ENCODE results near the gene POMGNT2.
"Not testable (repeated sequence)": the region's sequence is repeated elsewhere in the genome, so short reads cannot be mapped to it uniquely, and the experiment has no call there.

The POMGNT2 gene

DNA sequence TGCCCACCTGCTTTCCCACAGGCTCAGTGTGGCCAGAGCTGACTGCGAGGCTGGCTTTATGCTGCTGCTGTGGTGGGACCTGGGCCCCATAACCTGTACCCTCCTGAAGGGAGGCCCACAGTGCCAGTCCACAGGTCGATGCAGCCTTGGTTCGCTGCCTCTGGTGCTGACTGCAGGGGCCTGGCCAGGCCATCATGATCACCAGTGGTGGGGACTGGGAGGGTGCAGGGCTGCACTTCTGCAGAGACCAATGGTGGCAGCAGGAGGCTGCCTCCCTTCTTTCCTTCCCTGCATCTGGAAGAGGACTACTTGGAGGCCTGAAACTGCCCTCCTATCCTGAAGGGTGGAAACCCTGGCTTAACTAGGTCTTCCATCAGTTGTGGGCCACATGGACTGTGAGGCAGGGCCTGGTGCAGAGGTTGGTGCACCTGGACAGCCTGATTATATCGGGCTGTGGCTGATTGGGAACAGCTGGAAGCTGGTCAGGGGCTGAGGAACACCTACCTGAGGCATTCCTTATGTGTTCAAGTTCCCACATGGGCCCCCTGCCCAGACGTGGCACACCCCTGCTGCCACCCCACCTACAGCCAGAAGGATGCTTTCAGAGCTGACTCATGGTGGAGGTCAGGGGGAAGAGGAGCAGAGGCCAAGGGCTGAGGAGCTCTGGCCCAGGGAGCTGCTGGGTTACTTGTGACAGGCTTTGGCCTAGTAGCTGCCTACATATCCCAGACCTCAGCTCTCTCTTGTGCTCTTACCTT is 29.8 kb downstream of the POMGNT2 start:
- DNase-seq (ENCODE audit: low read depth in 2 of 2), result no peak

DNA sequence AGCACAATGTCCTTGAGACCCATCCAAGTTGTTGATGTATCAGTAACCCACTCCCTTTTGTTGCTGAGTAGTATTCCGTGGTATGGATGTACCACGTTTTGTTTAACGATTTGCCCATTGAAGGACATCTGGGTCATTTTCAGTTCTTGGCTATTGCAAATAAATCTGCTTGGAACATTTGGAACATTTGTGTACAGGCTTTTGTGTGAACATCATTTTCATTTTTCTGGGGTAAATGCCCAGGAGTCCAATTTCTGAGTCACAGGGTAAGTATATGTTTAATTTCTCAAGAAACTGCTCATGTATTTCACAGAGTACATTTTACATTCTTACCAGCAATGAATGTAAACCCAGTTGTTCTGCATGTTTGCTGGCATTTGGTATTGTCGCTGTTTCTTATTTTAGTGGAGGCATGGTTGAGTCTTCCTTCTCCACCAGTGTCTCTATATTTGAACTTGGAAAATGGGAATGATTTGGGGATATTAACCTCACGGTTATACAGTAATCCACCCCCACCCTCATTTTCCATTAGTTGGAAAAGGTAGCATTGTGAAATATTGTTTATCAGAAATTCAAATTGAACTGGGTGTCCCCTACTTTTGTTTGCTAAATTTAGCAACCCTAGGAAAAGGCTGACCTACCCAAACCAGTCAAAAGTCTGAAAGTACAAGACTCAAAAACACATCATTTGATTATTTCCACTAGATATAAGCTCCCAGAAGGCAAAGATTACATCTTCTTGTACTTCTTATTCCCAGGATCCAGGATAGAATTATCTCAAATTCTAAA is 30.8 kb downstream of the POMGNT2 start:
- no peak for DNase-seq (ENCODE audit: low read depth in 2 of 2)

DNA sequence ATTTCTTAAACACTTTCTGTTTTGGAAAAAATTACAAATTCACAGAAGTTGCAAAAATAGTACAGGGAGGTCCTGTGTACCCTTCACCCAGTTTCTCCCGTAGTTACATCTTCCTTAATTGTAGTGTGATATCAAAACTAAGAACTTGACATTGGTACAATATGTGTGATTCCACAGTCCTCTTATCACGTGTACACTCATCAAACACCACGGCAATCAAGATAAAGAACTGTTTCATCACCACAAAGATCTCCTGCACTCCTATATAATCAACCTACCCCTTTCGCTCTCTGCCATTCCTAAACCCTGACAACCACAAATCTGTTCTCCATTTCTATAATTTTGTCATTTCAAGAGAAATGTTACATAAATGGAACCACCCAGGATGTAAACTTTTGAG is 31.4 kb downstream of the POMGNT2 start:
- DNase-seq (ENCODE audit: low read depth in 2 of 2), result no peak

DNA sequence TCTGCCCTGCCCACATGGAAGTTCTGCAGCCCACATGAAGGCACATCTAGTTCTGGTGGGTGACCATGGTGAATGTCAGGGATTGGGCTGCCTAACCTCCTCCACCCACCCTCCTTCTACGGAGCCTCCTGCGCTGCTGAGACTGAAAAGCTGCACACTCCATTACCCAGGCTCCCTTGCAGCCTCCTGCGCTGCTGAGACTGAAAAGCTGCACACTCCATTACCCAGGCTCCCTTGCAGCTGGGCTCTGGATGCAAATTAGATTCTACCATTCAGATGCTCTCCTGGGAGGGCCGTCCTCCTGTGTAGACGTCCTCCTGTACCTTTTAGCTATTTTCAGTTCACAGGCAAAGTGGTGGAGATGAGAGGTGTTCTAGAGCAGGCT is 32.1 kb downstream of the POMGNT2 start:
- no peak for DNase-seq (ENCODE audit: low read depth in 2 of 2)

DNA sequence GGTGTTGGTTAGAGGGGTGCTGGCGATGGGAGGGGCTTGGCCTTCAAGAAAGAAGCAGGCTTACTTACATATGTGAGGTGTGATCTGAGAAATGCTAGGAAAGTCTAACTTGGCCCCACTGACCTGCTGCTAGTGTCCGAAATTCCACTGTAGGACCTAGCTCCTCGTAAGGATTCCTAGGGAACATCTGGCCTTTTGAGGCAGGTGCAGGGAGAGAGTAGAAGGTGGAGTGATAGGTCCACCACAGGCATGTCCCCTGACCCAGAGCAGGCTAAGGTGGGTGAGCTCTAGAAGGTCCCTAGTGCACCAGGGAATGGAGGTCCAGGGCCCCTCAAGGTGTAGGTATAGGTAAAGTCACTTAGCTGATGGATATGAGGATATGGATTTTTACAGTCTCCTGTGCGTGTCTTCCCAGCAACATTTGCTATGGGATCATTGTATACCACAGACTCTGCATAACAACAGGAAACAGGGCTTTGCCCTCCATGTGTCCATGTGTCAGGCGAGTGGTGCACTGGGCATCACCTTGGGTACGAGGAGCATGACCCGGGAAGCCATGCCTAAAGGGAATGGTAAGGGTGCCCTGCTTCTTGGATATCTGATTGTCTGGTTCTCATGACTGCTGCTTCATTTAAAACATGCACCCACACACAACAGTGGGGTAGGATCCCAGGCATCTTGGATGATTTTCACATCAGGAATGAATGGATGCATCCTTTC is 32.6 kb downstream of the POMGNT2 start:
- DNase-seq (ENCODE audit: low read depth in 2 of 2), result no peak

DNA sequence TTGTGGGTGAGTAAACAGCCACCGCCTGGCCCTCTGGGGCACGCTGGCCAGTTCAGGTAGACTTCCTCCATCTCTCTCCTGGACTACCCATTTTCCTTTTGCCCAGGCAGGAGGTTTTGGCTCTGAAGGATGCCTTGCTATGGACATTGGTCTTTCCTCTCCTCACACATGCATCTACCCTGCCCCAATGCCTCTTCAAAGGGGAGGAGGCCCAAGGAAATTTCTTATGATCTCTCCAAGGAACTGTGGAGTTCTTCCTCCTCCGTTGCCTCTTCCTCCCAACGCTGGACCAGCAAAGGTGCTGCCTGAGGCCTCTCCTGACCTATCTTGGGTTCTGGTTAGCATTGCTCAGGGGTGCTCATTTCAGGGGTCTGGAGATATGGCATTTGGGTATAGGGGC is 33.5 kb downstream of the POMGNT2 start:
- DNase-seq (ENCODE audit: low read depth in 2 of 2), result no peak

DNA sequence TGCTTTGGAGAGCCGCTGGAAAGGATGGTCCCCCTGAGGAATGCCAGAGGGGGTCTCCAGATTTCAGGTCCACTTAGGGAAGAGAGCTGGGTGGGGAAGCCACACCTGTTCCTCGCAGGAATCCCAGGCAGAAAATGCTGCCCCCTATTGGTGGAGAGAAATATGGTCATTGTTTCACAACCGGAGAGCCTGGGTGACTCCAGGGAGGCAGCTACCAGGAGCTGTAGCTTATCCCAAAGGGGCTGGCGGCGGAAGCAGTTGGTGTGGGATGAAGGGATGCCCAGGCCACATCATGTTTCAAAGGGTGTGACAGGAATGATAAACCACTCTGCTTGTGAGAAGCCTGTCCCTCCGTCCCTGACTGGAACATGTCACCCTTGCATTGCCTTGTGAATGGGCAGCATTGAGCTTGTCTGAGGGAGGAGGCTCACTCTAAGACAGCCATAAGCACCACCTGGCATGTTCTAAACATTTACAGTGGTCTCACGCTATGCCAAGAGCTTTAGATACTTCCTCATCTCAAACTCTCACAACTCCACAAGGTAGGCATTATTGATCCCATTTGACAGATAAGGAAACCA is 34.5 kb downstream of the POMGNT2 start:
- peak; percentile 9 to 12 for DNase-seq (ENCODE audit: low read depth in 2 of 2)

DNA sequence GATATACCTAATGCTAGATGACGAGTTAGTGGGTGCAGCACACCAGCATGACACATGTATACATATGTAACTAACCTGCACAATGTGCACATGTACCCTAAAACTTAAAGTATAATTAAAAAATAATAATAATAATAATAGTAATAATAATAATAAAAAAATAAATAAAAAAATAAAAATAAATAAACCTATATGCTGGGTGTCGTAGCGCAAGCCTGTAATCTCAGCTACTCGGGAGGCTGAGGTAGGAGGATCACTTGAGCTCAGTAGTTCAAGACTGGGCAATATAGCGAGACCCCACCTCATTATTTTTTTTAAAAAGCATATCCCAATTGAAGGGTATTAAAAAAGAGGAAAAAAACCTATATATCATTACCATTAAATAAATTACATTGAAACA is 35.2 kb downstream of the POMGNT2 start:
- not testable (repeated sequence) for DNase-seq (ENCODE audit: low read depth in 2 of 2)

DNA sequence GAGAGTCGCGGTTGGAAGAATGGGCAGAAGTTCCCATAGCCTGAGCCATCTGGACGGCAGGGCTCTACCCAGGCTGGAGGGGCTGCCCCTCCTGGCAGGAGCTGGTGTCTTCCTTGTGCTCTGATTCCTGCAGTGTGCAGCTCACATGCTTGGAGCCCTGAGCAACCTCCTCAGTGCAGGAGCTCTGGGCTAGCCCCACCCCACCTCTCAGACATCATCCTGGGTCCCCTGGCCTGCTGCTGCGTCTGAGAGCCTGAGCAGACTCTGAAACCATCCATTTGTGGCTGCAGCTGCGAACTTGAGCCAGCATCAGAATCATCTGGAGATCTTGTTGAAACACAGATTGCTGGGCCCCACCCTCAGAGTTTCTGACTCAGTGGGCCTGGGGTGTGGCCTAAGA is 42.8 kb downstream of the POMGNT2 start:
- DNase-seq (ENCODE audit: low read depth in 2 of 2), result no peak

DNA sequence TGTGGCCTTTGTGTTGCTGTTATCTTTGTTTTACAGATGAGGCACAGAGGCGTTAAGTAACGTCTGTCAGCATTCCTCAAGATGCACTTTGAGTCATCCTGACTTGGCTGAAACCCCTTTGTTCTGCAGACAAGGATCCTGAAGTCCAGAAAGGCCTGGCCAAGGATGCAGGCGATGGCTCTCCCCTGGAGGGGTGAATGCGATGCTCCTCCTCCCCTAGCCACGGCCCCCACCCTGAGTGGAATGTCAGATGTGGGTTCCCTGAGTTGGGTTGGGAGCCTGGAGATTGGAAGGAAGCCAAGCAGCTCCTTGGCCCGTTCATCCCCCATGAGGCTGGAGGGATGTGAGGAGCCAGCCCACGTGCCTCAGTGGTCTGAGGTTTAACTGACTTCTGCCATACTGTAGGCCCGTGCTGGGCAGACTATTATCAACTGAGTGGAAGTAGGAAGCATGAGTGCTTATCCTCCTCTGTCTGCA is 43.3 kb downstream of the POMGNT2 start:
- no peak for DNase-seq (ENCODE audit: low read depth in 2 of 2)

DNA sequence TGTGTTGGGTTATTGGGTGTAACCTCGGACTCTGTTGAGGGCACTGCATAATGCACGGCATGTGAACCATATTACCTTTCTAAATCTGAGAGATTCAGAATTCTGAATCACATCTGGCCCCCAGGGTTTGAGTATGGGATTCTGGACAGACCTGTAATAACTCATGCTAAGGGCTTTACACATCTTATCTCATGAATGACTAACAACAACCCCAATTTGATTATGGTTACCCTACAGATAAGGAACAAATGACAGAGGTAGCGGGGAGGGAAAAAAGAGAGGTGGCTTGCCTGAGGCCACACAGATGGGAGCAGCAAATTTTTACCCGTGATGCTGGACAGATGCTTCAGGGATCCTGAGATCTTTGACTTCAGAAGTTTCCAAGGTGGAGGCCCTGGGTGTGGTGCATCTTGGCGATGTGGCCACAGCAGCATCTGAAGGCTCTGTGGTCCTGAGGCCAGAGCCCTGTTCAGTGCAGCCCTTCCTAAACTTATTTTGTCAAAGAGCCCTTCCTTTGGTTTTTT is 43.8 kb downstream of the POMGNT2 start:
- no peak for DNase-seq (ENCODE audit: low read depth in 2 of 2)

DNA sequence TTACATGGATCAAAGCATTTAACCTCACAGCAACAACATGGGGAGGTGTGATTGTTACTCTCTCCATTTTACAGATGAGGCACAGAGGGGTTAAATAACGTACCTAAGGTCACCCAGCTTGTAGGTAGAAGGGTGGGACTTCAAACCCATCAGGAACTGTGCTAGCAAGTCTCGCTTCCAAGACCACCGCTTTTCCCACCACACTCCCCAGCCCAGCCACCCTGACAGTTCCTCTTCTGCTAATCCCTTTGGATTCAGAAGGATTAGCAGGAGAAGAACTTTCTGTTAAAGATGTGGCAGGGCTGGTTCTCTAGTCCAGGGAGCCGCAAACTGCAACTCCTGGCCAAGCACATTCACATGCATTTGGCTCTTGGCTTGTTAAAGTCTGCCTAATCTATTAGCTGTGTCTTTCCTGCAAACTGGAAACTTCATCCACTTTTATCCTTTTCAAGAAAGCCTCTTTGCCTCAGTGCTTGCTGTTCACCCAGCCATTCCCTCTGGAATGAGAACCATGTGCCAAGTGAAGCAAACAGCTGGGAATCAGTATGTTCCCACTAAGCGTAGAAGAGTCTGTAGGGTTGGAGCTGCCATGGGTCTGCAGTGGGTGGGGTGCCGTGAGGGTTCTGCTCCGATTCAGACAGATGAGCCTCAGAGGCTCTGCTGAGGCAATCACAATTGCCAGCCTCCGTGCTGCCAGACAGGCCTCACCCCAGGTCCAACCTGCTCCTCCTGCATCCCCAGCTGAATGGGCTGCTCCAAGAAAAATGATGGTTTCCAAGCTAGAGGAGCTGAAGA is 44.6 kb downstream of the POMGNT2 start:
- no peak for DNase-seq (ENCODE audit: low read depth in 2 of 2)

DNA sequence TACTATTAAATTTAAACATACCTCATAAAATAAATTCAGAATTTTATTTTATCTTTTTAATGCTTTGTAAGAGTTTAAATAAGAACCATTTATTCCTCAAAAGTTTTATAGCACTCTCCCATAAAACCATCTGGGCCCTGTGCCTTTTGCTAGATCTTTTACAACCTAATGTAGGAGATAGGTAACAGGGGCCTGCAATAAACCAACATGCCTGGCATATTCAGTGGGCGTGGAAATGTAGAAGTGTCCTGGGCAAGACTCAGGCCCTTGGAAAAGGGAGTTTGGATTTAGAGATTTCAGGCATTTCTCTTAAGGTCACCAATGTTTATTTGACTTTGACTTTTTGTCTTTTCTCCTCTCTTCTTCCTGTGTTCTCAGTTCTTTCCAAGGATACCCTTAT is 46.4 kb downstream of the POMGNT2 start:
- no peak for DNase-seq (ENCODE audit: low read depth in 2 of 2)

DNA sequence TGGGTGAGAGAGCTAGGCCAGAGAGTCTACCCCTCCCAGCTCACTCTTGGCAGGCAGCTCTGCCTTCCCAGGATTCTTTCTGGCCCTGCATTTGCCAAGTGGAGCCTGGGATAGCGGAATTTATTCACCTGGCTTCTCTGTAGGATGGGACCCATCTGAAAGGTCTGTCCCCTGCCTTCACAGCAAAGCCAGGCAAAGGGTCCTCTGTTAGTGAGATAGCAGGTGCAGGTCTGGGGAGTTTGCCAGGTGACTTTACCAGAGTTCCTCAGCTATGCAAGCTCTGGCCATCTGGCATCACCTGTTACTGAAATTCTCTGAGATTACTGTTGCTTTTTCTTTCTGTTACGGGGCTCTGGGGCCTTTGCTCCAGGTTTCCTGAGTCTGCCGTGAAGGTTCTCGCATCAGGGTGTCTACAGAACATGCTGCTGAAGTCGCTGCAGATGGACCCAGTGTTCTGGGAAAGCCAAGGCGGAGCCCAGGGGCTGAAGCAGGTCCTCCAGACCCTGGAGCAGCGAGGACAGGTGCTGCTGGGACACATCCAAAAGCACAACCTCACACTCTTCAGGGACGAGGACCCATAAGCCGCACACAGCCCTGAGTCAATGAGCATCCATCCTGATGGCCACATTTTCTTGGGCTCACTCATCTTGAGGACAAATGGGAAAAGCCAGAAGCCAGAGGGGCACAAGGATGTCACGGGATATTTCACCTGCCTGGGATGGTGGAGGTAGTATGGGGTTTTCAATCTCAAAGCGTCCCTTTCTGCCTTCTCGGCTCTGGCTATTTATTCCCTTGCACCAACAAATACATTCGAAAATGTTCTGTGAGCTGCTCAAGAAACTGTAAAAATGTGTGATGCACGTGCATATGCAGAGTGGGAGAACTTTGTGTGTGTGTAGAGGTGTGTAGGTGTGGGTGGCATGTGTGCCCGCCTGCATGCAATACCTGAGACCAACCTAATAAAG is 49.8 kb downstream of the POMGNT2 start:
- DNase-seq (ENCODE audit: low read depth in 2 of 2), result no peak

DNA sequence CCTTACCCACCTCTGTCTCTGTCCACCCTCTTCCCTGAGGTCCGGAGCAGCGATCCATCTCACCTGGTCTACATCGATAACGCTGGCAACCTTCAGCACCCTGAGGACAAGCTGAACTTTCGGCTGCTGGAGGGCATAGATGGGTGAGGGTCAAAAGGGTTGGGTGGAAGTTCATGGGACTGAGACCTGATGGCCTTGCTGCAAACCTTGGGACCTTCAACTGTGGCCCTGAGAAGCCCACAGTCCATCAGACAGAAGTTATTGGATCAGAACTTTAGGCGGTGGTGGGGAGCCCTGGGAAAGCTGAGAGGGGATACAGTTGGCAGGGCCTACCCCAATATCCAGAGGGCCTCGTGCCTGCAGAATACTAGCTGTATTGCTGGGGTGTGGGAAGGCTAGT is 50.5 kb downstream of the POMGNT2 start:
- DNase-seq (ENCODE audit: low read depth in 2 of 2), result no peak

DNA sequence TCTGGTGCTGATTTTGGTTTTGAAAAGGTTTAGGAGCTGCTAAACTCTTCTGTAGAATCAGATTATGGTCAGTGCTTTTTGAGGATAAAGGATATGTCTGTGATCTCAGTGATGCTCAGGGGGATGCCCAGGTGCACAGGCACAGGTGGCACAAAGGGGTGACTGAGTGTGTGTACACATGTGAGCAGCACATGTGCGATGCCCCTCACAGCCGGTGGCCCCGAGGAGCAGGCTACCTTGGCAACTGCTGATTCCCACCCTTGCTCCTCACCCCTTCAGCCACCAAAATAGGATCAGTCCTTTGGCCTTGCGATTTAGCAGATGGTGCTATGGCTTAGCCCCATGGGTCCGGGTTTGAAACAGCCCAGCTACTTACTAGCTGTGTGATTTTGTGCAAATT is 51.1 kb downstream of the POMGNT2 start:
- no peak for DNase-seq (ENCODE audit: low read depth in 2 of 2)

DNA sequence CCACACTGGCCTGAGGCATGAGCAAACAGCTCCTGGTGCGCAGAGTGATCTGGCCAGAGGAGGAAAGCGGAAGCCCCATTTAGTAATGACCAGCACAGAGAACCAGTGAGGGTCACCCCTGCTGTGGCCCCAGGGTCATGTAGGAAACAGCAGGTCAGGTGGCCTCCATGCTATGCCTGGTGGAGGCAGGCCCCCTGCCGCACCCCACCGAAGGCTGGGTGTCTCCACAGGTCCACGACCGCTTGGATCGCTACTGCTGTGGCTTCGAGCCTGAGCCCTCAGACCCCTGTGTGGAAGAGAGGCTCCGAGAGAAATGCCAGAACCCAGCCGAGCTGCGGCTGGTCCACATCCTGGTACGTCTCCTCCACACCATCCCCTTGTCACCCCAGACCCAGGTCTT is 52.6 kb downstream of the POMGNT2 start:
- DNase-seq (ENCODE audit: low read depth in 2 of 2), result no peak

DNA sequence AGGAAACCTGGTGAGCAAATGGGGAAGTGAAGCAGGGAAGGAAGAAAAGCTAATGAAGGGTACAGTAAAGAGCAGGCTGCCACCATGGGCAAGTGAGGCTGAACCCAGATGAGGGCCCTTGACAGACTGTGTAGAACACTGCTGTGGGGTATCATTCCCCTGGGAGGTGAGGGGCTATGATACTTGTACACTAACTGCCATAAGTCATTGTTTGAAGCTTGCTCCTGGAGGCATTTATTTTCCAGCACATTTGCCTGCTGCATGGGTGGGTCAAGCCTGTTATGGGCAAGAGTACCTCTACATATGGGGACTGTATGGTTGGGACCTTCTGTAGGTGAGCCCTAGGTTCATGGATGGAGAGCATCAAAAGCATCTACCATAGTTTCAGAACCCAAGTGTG is 57.4 kb downstream of the POMGNT2 start:
- no peak for DNase-seq (ENCODE audit: low read depth in 2 of 2)

DNA sequence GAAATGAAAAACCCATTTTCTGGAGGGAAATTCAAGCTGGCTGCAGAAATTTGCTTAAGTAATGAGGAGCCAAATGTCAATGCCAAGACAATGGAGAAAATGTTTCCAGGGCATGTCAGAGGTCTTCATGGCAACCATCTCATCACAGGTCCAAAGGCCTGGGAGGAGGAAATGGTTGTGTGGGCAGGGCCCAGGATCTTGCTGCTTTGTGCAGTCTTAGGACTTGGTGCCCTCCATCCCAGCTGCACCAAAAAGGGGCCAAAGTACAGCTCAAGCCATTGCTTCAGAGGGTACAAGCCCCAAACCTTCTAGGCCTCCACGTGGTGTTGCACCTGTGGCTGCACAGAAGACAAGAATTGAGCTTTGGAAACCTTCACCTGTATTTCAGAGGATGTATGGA is 59.3 kb downstream of the POMGNT2 start:
- no peak for DNase-seq (ENCODE audit: low read depth in 2 of 2)

DNA sequence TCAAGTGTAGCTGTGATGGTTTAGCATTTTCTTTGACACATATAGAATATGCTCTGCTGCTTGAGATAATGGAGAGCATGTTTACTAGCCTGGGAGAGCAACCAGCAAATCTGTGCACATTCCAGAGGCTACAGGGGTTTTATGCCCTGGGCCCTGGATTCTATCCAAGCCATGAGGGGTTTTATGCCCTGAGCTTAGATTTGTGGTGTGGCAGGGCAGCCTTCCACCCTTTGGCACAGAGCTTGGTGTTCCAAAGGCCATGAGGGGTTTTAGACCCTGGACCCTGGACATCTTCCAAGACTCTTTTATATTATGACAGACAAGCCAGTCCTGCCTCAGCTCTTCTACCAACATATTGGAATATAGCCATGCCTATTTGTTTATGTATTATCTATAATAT is 60.8 kb downstream of the POMGNT2 start:
- DNase-seq (ENCODE audit: low read depth in 2 of 2), result not testable (repeated sequence)

Measured in stimulated activated CD4-positive, alpha-beta T cell treated with anti-CD3 and anti-CD28 coated beads, Interleukin-4, amount 100 ng/mL, for 48 hours (primary cell).